GM23338 (cell line): Measurements from ENCODE around the gene IFIT1B. TPM values are rescaled to one million over a fixed set of nuclear protein-coding genes. Genes with fewer than 3 reads are reported as not detected.
"Not testable (repeated sequence)": the region's sequence is repeated elsewhere in the genome, so short reads cannot be mapped to it uniquely, and the experiment has no call there.

Experiments used
- ATAC-seq: fragments of 200-7000 bp; cut with Tn5 transposase; 3 replicates; pipeline ENCODE4 v1.9.1; 2020
- DNase-seq: peaks from one replicate; pipeline ENCODE4 v3.0.0-alpha.2; 2015; ENCODE audit warnings: low spot score
- H2AFZ ChIP-seq: fragments of 200-600 bp; sonication (generic); 2 replicates; pipeline ENCODE4 v1.8.0; 2016; ENCODE audit warnings: antibody characterized with exemption, mild to moderate bottlenecking, moderate library complexity
- H3F3A ChIP-seq: fragments of 200-600 bp; sonication (generic); replicated peaks from 2 replicates; pipeline ENCODE4 v1.8.0; 2017; ENCODE audit warnings: antibody characterized with exemption, mixed run types, low read depth
- H3K27ac ChIP-seq: fragments of 200-600 bp; sonication (generic); 2 replicates; pipeline ENCODE4 v1.6.1; 2016; ENCODE audit warnings: low read depth
- H3K27me3 ChIP-seq: fragments of 200-600 bp; sonication (generic); 2 replicates; pipeline ENCODE4 v1.8.0; 2016; ENCODE audit warnings: mild to moderate bottlenecking, mixed run types, moderate library complexity; ENCODE audit not compliant: insufficient read depth
- H3K36me3 ChIP-seq: fragments of 200-600 bp; sonication (generic); 2 replicates; pipeline ENCODE4 v1.8.0; 2016; ENCODE audit warnings: mild to moderate bottlenecking; ENCODE audit not compliant: insufficient read depth
- H3K4me1 ChIP-seq: fragments of 200-600 bp; sonication (generic); 2 replicates; pipeline ENCODE4 v1.8.0; 2016; ENCODE audit warnings: mild to moderate bottlenecking, moderate library complexity; ENCODE audit not compliant: insufficient read depth
- H3K4me2 ChIP-seq: fragments of 200-600 bp; sonication (generic); 2 replicates; pipeline ENCODE4 v1.7.1; 2017; ENCODE audit warnings: mixed run types
- H3K4me3 ChIP-seq: fragments of 200-600 bp; sonication (generic); 2 replicates; pipeline ENCODE4 v1.6.1; 2016; ENCODE audit warnings: mixed run types
- H3K79me2 ChIP-seq: fragments of 200-600 bp; sonication (generic); replicated peaks from 2 replicates; pipeline ENCODE4 v1.8.0; 2017; ENCODE audit warnings: mild to moderate bottlenecking; ENCODE audit not compliant: insufficient read depth
- H3K9me2 ChIP-seq: fragments of 200-600 bp; sonication (generic); 2 replicates; pipeline ENCODE4 v1.8.0; 2017; ENCODE audit not compliant: insufficient read depth
- H4K20me1 ChIP-seq: fragments of 200-600 bp; sonication (generic); replicated peaks from 2 replicates; pipeline ENCODE4 v1.8.0; 2017; ENCODE audit warnings: mild to moderate bottlenecking; ENCODE audit not compliant: insufficient read depth
- H3K27ac Mint-ChIP-seq: 2 replicates; pipeline ENCODE4 v1.8.0; 2020; ENCODE audit warnings: inconsistent platforms, mild to moderate bottlenecking, moderate library complexity, mixed read lengths
- H3K27me3 Mint-ChIP-seq: 3 replicates; pipeline ENCODE4 v1.8.0; 2022; ENCODE audit warnings: low read depth, mild to moderate bottlenecking, moderate library complexity, mixed read lengths, inconsistent platforms; ENCODE audit not compliant: insufficient read depth, poor library complexity
- H3K36me3 Mint-ChIP-seq: 3 replicates; pipeline ENCODE4 v1.8.0; 2021; ENCODE audit warnings: low read depth, mild to moderate bottlenecking, inconsistent platforms, moderate library complexity, mixed read lengths
- H3K4me1 Mint-ChIP-seq: 3 replicates; pipeline ENCODE4 v1.8.0; 2020; ENCODE audit warnings: mild to moderate bottlenecking, inconsistent platforms, mixed read lengths
- H3K4me3 Mint-ChIP-seq: 3 replicates; pipeline ENCODE4 v1.8.0; 2021; ENCODE audit warnings: moderate library complexity, mild to moderate bottlenecking, inconsistent platforms, mixed read lengths
- H3K9me3 Mint-ChIP-seq: 3 replicates; pipeline ENCODE4 v1.8.0; 2020; ENCODE audit warnings: moderate library complexity, mild to moderate bottlenecking, inconsistent platforms, mixed read lengths
- CREB1 ChIP-seq: fragments of 250-450 bp; sonication (Bioruptor Pico); IDR thresholded peaks from 2 replicates; pipeline ENCODE4 v1.5.0; 2020; ENCODE audit warnings: low read depth, mild to moderate bottlenecking, moderate library complexity
- POLR2AphosphoS5 ChIP-seq: IDR thresholded peaks from 2 replicates; pipeline ENCODE4 v1.6.1; 2016; ENCODE audit warnings: antibody characterized with exemption, low read depth
- ZNF114 ChIP-seq: fragments of 250-450 bp; sonication (Bioruptor Pico); IDR thresholded peaks from 2 replicates; pipeline ENCODE4 v1.5.0; 2020; ENCODE audit warnings: mild to moderate bottlenecking, moderate library complexity
- long read RNA-seq: library from polyadenylated mRNA; unstranded; transcript quantifications from one replicate; pipeline ENCODE4 v2.0.0, GENCODE V29; 2020; ENCODE audit not compliant: unreplicated experiment
- polyA plus RNA-seq: library from polyadenylated mRNA; unstranded; fragments of >200 nt; fragmentation: Nextera tagmentation; extraction: Ambion mirVana; gene quantifications from 2 replicates; pipeline ENCODE4 v1.2.1, GENCODE V29; 2016
- total RNA-seq: library from RNA; depleted of rRNA; stranded (reverse); fragments of >200 nt; shearing (Covaris generic); gene quantifications from 2 replicates; pipeline ENCODE4 v1.2.3, GENCODE V29; 2014; rRNA removed
- TF ChIP-seq, protein P1 (sequence below): IDR thresholded peaks from 2 replicates; pipeline ENCODE4 v1.6.1; 2016; ENCODE audit warnings: antibody characterized with exemption
- TF ChIP-seq, protein P2 (sequence below): IDR thresholded peaks from one replicate; pipeline ENCODE4 v1.6.1; 2018; ENCODE audit warnings: antibody characterized with exemption; ENCODE audit not compliant: unreplicated experiment
- TF ChIP-seq, protein P3 (sequence below), 2 experiments: fragments of 200-600 bp in 1 of 2; sonication (generic) in 1 of 2; conservative IDR thresholded peaks; 2 replicates each; pipeline versions ENCODE4 v1.5.1 to v1.6.1; 2016 to 2017; ENCODE audit warnings: antibody characterized with exemption in 2 of 2, low read depth in 2 of 2, mild to moderate bottlenecking in 2 of 2, moderate library complexity in 1 of 2

Gene IFIT1B, protein sequence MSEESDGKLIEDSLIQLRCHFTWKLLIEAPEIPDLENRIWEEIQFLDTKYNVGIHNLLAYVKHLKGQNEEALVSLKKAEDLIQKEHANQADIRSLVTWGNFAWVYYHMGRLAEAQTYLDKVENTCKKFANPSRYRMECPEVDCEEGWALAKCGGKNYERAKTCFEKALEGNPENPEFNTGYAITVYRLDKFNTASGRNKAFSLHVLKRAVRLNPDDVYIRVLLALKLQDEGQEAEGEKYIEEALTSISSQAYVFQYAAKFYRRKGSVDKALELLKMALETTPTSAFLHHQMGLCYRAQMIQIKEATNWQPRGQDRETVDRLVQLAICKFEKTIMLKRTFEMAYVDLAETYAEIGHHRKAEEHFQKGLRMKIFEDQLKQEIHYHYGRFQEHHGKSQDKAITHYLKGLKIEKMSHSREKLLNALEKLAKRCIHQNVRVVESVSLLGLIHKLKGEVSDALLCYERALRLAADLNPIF
- total RNA-seq = not detected in 2 replicates
- polyA plus RNA-seq = 0.10 TPM in 2 replicates
- long read RNA-seq = 0 reads

- H3K27me3 ChIP-seq = no peaks in the 10 kb centered on the region
- H2AFZ ChIP-seq = peak within 1 kb of the TSS; percentile 60
- peaks cover 9% of the 10 kb centered on the region for H3K4me1 Mint-ChIP-seq
- no peaks in the 10 kb centered on the region for H3K27me3 Mint-ChIP-seq
- no peak within 1 kb of the TSS for H3K27ac ChIP-seq
- H4K20me1 ChIP-seq = no peaks in the 10 kb centered on the region
- H3K4me3 Mint-ChIP-seq = no peak within 1 kb of the TSS
- no peak within 1 kb of the TSS for H3K27ac Mint-ChIP-seq
- DNase-seq (peak; percentile 39), ATAC-seq (peak; percentile 80)
- H3K9me3 Mint-ChIP-seq = no peaks in the 10 kb centered on the region
- no peaks in the 10 kb centered on the region for H3K79me2 ChIP-seq
- peaks cover 5% of the 10 kb centered on the region; the same call in 1 of the 2 replicates for H3K4me1 ChIP-seq
- H3K36me3 ChIP-seq = no peaks in the 10 kb centered on the region
- H3K4me2 ChIP-seq = peak within 1 kb of the TSS; percentile 58; the same call in 1 of the 2 replicates
- no peaks in the 10 kb centered on the region for H3K36me3 Mint-ChIP-seq
- no peaks in the 10 kb centered on the region for H3F3A ChIP-seq
- no peaks in the 10 kb centered on the region; the same call in 1 of the 2 replicates for H3K9me2 ChIP-seq
- no peak within 1 kb of the TSS for H3K4me3 ChIP-seq
- TF ChIP-seq, protein P1, sequence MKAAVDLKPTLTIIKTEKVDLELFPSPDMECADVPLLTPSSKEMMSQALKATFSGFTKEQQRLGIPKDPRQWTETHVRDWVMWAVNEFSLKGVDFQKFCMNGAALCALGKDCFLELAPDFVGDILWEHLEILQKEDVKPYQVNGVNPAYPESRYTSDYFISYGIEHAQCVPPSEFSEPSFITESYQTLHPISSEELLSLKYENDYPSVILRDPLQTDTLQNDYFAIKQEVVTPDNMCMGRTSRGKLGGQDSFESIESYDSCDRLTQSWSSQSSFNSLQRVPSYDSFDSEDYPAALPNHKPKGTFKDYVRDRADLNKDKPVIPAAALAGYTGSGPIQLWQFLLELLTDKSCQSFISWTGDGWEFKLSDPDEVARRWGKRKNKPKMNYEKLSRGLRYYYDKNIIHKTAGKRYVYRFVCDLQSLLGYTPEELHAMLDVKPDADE = no peak
- TF ChIP-seq, protein P2, sequence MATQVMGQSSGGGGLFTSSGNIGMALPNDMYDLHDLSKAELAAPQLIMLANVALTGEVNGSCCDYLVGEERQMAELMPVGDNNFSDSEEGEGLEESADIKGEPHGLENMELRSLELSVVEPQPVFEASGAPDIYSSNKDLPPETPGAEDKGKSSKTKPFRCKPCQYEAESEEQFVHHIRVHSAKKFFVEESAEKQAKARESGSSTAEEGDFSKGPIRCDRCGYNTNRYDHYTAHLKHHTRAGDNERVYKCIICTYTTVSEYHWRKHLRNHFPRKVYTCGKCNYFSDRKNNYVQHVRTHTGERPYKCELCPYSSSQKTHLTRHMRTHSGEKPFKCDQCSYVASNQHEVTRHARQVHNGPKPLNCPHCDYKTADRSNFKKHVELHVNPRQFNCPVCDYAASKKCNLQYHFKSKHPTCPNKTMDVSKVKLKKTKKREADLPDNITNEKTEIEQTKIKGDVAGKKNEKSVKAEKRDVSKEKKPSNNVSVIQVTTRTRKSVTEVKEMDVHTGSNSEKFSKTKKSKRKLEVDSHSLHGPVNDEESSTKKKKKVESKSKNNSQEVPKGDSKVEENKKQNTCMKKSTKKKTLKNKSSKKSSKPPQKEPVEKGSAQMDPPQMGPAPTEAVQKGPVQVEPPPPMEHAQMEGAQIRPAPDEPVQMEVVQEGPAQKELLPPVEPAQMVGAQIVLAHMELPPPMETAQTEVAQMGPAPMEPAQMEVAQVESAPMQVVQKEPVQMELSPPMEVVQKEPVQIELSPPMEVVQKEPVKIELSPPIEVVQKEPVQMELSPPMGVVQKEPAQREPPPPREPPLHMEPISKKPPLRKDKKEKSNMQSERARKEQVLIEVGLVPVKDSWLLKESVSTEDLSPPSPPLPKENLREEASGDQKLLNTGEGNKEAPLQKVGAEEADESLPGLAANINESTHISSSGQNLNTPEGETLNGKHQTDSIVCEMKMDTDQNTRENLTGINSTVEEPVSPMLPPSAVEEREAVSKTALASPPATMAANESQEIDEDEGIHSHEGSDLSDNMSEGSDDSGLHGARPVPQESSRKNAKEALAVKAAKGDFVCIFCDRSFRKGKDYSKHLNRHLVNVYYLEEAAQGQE = peak; percentile 21
These were observed at the start of gene IFIT1B for GRCh38 chr10:89377705-89378637. IFIT1B (plus strand) TSS chr10:89378056; CDS start chr10:89378136, 80 bp downstream.

DNA sequence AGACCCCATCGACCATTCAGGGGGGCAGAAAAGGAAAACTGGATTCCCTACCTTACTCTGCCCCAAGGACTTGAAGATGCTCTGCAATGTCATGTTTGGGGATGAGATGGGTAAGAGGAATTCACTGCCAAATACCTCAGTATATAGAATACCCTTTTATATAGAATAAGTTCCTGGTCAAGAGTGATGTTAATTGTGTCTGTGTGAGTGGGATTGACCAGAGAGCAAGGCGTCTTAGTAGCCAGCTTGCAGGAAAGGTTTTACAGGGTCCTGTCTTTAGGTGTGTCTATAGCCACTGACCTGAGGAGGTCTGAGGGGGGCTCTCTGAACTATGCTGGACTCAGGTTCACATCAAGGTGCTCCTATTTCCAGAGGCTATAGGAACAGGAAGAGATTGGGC is 48.7 kb upstream of the IFIT1B start:
- ATAC-seq = no peak
- H4K20me1 ChIP-seq = no peaks in the 10 kb centered on the region
- H3K4me1 Mint-ChIP-seq = peaks cover 50% of the 10 kb centered on the region

DNA sequence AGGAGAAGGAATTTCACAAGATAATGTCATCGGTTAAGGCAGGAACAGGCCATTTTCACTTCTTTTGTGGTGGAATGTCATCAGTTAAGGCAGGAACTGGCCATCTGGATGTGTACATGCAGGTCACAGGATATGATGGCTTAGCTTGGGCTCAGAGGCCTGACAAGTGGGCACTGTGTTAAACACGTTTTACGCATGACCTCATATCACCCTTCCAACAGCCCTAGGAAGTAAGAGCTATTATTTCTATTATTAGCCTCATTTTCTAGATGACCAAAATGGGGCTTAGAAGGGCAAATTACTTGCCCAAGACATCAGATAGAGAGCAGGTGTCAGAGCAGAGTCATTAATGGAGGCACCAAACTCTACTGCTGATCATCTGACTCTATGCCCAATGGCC is 47.8 kb upstream of the IFIT1B start:
- not testable (repeated sequence) for H3K4me2 ChIP-seq, H4K20me1 ChIP-seq, DNase-seq, H2AFZ ChIP-seq, H3K4me3 ChIP-seq, H3K4me3 Mint-ChIP-seq, H3K27ac ChIP-seq, H3F3A ChIP-seq, H3K36me3 ChIP-seq, ATAC-seq, H3K79me2 ChIP-seq, H3K27me3 ChIP-seq, H3K36me3 Mint-ChIP-seq, H3K9me3 Mint-ChIP-seq, H3K9me2 ChIP-seq
- Mint-ChIP-seq H3K27me3 (peaks cover 17% of the 10 kb centered on the region), H3K4me1 (peaks cover 50% of the 10 kb centered on the region), H3K27ac (peak overlapping the region; percentile 60)
- peaks cover 39% of the 10 kb centered on the region for H3K4me1 ChIP-seq

More for the DNA sequence above, 48.7 kb upstream of the IFIT1B start:
- no peak for TF ChIP-seq ZNF114 (CRISPR knock-in tag)
- TF ChIP-seq POLR2AphosphoS5 = no peak
- TF ChIP-seq, protein P3, sequence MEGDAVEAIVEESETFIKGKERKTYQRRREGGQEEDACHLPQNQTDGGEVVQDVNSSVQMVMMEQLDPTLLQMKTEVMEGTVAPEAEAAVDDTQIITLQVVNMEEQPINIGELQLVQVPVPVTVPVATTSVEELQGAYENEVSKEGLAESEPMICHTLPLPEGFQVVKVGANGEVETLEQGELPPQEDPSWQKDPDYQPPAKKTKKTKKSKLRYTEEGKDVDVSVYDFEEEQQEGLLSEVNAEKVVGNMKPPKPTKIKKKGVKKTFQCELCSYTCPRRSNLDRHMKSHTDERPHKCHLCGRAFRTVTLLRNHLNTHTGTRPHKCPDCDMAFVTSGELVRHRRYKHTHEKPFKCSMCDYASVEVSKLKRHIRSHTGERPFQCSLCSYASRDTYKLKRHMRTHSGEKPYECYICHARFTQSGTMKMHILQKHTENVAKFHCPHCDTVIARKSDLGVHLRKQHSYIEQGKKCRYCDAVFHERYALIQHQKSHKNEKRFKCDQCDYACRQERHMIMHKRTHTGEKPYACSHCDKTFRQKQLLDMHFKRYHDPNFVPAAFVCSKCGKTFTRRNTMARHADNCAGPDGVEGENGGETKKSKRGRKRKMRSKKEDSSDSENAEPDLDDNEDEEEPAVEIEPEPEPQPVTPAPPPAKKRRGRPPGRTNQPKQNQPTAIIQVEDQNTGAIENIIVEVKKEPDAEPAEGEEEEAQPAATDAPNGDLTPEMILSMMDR (conservative IDR thresholded peaks at IDR 0.05; ENCODE audit: low read depth in 2 of 2) = no peak
- TF ChIP-seq CREB1 = no peak
- TF ChIP-seq, protein P1 = no peak
- no peaks in the 10 kb centered on the region; the same call in 1 of the 2 replicates for H3F3A ChIP-seq
- Mint-ChIP-seq H3K4me3 (no peak overlapping the region), H3K27me3 (peaks cover 17% of the 10 kb centered on the region), H3K27ac (no peak overlapping the region), H3K9me3 (no peaks in the 10 kb centered on the region; the same call in 2 of the 3 replicates), H3K36me3 (no peaks in the 10 kb centered on the region)
- no peaks in the 10 kb centered on the region for H3K36me3 ChIP-seq
- H3K79me2 ChIP-seq = no peaks in the 10 kb centered on the region
- no peak for DNase-seq
- H3K4me3 ChIP-seq = no peak overlapping the region
- no peak overlapping the region for H3K27ac ChIP-seq
- no peaks in the 10 kb centered on the region; the same call in 1 of the 2 replicates for H3K9me2 ChIP-seq
- no peak overlapping the region for H2AFZ ChIP-seq
- H3K4me2 ChIP-seq = no peak overlapping the region
- H3K4me1 ChIP-seq = peaks cover 38% of the 10 kb centered on the region
- H3K27me3 ChIP-seq = no peaks in the 10 kb centered on the region
